ENCODE data around the gene ABCA13. TPM values are rescaled to one million over a fixed set of nuclear protein-coding genes. Genes with fewer than 3 reads are reported as not detected.

Gene ABCA13
- total RNA-seq, 1 donor from 2014 or later = 0.69 TPM

DNA sequence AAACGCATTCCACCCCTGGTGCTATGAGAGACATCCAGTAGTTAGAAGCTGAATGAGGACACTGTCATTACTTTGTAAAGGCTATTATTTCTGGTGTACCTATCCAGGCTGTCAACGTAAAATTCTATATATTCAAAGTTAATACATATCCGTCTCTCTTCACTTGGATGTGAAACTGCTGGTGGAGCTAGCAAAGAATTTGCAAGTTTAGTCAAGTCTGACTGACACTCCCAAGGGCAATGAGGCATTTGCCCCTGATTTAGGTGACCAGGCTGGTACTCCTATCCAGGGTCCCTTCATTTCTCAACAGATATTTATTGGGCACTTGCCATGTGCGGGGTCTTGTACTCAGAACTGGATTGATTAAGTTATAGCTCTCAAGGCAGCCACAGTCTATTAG is 493.0 kb downstream of the ABCA13 start:
- TF ChIP-seq, protein P1, sequence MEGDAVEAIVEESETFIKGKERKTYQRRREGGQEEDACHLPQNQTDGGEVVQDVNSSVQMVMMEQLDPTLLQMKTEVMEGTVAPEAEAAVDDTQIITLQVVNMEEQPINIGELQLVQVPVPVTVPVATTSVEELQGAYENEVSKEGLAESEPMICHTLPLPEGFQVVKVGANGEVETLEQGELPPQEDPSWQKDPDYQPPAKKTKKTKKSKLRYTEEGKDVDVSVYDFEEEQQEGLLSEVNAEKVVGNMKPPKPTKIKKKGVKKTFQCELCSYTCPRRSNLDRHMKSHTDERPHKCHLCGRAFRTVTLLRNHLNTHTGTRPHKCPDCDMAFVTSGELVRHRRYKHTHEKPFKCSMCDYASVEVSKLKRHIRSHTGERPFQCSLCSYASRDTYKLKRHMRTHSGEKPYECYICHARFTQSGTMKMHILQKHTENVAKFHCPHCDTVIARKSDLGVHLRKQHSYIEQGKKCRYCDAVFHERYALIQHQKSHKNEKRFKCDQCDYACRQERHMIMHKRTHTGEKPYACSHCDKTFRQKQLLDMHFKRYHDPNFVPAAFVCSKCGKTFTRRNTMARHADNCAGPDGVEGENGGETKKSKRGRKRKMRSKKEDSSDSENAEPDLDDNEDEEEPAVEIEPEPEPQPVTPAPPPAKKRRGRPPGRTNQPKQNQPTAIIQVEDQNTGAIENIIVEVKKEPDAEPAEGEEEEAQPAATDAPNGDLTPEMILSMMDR (conservative IDR thresholded peaks at IDR 0.05; ENCODE audit: low read depth, low read length) = no peak
- DNase-seq (ENCODE audit: low read depth) = no peak
- no peak overlapping the region for H3K4me3 ChIP-seq (ENCODE audit: low read depth, low read length)

DNA sequence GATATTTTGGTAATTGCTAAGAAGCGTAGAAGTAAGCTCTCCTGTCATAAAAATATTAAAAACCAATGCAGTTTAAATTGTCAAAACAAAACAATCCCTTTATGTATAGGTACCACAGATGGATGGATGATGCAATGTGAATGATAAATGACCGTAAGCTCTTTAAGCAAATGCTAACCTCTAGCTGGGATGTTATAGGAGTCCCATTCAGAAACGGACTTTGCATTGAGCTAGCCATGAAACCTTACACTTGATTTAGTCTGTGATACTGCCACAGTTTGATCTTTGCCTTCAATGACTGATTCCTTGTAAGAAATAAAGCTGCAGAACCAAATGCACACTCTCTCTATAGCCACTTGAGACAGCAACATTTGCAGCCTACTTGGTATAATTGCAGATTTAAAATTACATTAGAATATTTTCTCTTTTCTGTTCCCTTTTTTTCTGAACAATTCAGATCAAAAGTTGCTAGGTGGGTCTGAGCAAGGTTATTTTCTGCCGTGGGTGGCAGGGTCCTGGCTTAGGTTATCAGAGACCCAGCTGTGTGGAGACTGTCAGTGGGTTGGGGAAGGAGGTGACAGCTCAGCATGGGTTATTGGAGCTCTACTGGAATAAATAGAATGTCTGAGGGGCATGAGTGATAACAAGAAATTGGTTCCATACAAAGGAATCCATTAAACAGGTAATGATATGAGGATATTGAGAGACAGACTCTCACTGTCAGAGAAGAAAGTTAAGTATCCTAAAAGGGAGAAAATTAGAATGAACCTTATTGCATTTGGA is 494.3 kb downstream of the ABCA13 start:
- no peak for DNase-seq (ENCODE audit: low read depth)
- TF ChIP-seq, protein P1 (conservative IDR thresholded peaks at IDR 0.05; ENCODE audit: low read depth, low read length) = no peak
- no peak overlapping the region for H3K4me3 ChIP-seq (ENCODE audit: low read depth, low read length)

DNA sequence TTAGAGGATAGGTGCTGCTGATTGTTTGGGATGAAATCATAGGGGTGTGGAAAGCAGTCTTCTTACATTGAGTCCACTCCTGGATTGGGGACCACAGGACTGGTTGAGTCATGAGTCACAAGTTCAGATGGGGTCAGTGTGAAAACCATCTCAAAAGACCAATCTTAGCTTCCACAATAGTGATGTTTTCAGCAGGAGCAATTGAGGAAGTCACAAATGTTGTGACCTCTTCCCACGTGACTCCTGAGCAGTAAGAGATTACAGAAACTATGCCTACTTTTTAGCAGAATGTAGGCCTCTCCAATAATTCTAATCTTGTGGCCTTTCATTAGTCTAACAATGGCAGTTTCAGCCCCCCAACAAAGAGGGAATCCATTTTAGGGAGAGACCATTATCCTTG is 496.1 kb downstream of the ABCA13 start:
- TF ChIP-seq, protein P1 (conservative IDR thresholded peaks at IDR 0.05; ENCODE audit: low read depth, low read length) = no peak

DNA sequence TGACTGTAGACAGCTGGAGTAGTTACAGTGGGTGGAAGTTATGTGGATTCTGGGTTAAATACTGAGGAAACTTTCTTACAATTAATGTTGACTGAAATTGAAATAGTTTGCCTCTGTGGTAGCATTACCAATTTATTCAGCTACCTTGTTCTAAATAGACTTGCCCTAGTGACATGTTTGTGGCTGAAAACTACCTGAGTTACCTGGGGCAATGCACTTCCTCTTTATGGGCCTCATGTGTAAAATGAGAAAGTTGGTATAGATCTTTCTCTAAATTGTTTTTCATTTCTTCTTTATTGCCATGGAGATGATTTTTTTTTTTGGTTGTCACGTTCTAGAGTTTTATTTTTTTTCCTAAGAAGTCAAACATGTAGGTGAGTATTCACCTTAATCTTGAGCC is 500.4 kb downstream of the ABCA13 start:
- TF ChIP-seq, protein P1 (conservative IDR thresholded peaks at IDR 0.05; ENCODE audit: low read depth, low read length) = no peak
- H3K4me3 ChIP-seq (ENCODE audit: low read depth, low read length) = no peak overlapping the region
- DNase-seq (ENCODE audit: low read depth) = no peak

More for the DNA sequence above, 496.1 kb downstream of the ABCA13 start:
- no peak for DNase-seq (ENCODE audit: low read depth)
- H3K4me3 ChIP-seq (ENCODE audit: low read depth, low read length) = no peak overlapping the region

DNA sequence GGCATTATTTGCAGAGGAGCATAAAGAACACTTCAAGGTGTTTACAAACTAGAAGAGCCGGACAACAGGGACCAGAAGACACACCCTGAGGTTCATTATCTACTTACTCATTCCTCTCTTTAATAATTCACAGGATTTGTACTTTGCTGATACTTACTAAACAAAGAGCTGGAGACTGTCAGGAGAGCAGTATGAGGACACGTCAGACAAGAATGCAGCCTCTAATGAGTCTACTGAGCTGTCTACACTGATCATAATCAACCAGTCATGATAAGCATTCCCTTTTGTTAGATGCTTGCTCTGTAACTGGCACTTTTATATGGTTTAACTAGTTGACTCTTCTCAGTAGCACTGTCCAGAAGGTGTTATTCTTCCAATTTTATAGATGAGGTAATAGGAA is 509.7 kb downstream of the ABCA13 start:
- no peak for DNase-seq (ENCODE audit: low read depth)
- TF ChIP-seq, protein P1 (conservative IDR thresholded peaks at IDR 0.05; ENCODE audit: low read depth, low read length) = no peak
- no peak overlapping the region for H3K4me3 ChIP-seq (ENCODE audit: low read depth, low read length)

DNA sequence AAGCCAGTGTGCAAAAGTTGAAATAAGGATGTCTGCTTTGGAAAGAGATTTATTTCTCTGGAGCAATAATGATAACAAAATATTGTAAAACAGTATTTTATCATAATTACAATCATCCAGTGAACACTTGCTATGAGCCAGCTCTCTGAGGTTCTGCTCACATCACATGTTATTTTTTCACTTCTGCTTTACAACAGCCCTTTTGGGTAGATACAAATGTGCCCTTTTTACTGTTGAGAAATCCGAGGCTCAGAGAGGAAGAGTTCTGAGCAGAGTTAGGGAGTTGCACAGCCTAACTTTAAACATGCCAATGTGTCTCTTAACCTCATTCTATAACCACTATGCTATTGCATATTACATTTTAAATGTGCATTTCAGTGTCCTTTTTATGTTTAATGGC is 520.5 kb downstream of the ABCA13 start:
- TF ChIP-seq, protein P1 (conservative IDR thresholded peaks at IDR 0.05; ENCODE audit: low read depth, low read length) = no peak
- H3K4me3 ChIP-seq (ENCODE audit: low read depth, low read length) = no peak overlapping the region
- no peak for DNase-seq (ENCODE audit: low read depth)

Other genes with a start within 250 kb of the ABCA13 start
- gene PKD1L1, start 223.0 kb upstream of the ABCA13 start, total RNA-seq = under 0.01 TPM in 1 of 2 replicates, not detected in the other
- 10.3 and 17.1 TPM in 2 replicates for gene HUS1, start 191.8 kb upstream of the ABCA13 start, total RNA-seq
- gene SUN3, start 142.4 kb upstream of the ABCA13 start, total RNA-seq = 0.43 TPM in 1 of 2 replicates, not detected in the other
- gene C7orf57, start 135.9 kb upstream of the ABCA13 start, total RNA-seq = 0.22 TPM in 1 of 2 replicates, not detected in the other
- 35.6 and 77.8 TPM in 2 replicates for gene UPP1, start 82.2 kb upstream of the ABCA13 start, total RNA-seq